Gastrocnemius medialis (tissue), 4 donors: Measurements from ENCODE around the gene SUV39H2.

Experiments
- POLR2A ChIP-seq, 2 donors: fragments of 450-650 bp; IDR thresholded peaks; one replicate each; pipeline ENCODE4 v1.6.1; 2017; ENCODE audit warnings: antibody characterized with exemption in 2 of 2, mild to moderate bottlenecking in 2 of 2, moderate library complexity in 2 of 2
- TF ChIP-seq, protein P1 (sequence below), 5 experiments: fragments of 450-650 bp in 3 of 5; fragments of 200-600 bp in 2 of 5; sonication (generic) in 2 of 5; IDR thresholded peaks in 4 of 5; conservative IDR thresholded peaks in 1 of 5; 1 replicate in 4 of 5; 2 replicates in 1 of 5; pipeline ENCODE4 v1.5.1; 2016 to 2019; ENCODE audit warnings: antibody characterized with exemption in 5 of 5, mild to moderate bottlenecking in 3 of 5, moderate library complexity in 3 of 5

DNA sequence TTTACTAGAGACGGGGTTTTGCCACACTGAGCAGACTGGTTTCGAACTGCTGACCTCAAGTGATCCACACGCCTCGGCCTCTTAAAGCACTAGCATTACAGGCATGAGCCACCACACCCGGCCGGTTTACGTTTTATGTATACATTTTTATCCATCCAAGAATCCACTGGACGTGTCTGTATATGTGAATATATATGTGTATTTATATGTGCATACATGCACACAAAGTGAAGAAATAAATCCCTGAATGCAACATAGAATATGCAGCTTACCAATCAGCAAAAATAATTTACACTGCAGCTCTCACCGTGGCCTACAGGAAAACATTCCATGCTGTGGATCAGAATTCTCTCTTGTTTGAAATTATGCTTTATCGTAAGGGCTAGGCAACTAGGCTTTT lies 51.9 kb downstream of the SUV39H2 start:
- TF ChIP-seq, protein P1, sequence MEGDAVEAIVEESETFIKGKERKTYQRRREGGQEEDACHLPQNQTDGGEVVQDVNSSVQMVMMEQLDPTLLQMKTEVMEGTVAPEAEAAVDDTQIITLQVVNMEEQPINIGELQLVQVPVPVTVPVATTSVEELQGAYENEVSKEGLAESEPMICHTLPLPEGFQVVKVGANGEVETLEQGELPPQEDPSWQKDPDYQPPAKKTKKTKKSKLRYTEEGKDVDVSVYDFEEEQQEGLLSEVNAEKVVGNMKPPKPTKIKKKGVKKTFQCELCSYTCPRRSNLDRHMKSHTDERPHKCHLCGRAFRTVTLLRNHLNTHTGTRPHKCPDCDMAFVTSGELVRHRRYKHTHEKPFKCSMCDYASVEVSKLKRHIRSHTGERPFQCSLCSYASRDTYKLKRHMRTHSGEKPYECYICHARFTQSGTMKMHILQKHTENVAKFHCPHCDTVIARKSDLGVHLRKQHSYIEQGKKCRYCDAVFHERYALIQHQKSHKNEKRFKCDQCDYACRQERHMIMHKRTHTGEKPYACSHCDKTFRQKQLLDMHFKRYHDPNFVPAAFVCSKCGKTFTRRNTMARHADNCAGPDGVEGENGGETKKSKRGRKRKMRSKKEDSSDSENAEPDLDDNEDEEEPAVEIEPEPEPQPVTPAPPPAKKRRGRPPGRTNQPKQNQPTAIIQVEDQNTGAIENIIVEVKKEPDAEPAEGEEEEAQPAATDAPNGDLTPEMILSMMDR (IDR thresholded peaks at IDR 0.05 in 4 of 5, conservative IDR thresholded peaks at IDR 0.05 in 1 of 5) = no peak
- TF ChIP-seq POLR2A (IDR thresholded peaks at IDR 0.05) = no peak
